Activated T-helper 1 cell treated with anti-CD3 and anti-CD28 coated beads, Interleukin-2, amount 50 U/mL, for 16 hours (primary cell): ENCODE data around the gene TNFAIP1.

Experiments used
- DNase-seq, 2 donors: peaks; one replicate each; pipeline ENCODE4 v3.0.0-alpha.2; 2020; ENCODE audit warnings: low read depth in 1 of 2, low spot score in 1 of 2

TNFAIP1 gene

GRCh38 chr17:28344435-28344901 is 8.9 kb downstream of the TNFAIP1 start:
- DNase-seq: no peak

GRCh38 chr17:28345419-28346198 is 10.0 kb downstream of the TNFAIP1 start:
- no peak for DNase-seq

- DNase-seq: no peak
Observed at GRCh38 chr17:28346199-28346580, 10.6 kb downstream of the TNFAIP1 start.

- no peak for DNase-seq
Observed at GRCh38 chr17:28346746-28347246, 11.2 kb downstream of the TNFAIP1 start.

GRCh38 chr17:28347261-28347891 is 11.8 kb downstream of the TNFAIP1 start:
- no peak for DNase-seq

GRCh38 chr17:28348979-28349378 is 13.4 kb downstream of the TNFAIP1 start:
- no peak for DNase-seq

- DNase-seq: no peak
Observed at GRCh38 chr17:28350271-28350670, 14.7 kb downstream of the TNFAIP1 start.

GRCh38 chr17:28357061-28357900 is 21.7 kb downstream of the TNFAIP1 start, which contains the start of gene POLDIP2:
TSS of gene POLDIP2 (minus strand) at chr17:28357527. CDS start at chr17:28357448, 79 bp downstream.
- peak; percentile 91 to 96 for DNase-seq

- no peak for DNase-seq
Observed at GRCh38 chr17:28357901-28358197, 22.3 kb downstream of the TNFAIP1 start.

- DNase-seq: no peak
Observed at GRCh38 chr17:28363186-28363585, 27.6 kb downstream of the TNFAIP1 start.

GRCh38 chr17:28363776-28364650 is 28.5 kb downstream of the TNFAIP1 start:
- no peak for DNase-seq

GRCh38 chr17:28364665-28365363 is 29.3 kb downstream of the TNFAIP1 start, which contains the start of gene SEBOX:
TSS of gene SEBOX (minus strand) at chr17:28365199. CDS start at chr17:28365151, 48 bp downstream.
- DNase-seq: no peak

- DNase-seq: no peak
Observed at GRCh38 chr17:28365487-28365886, 29.9 kb downstream of the TNFAIP1 start.

- no peak for DNase-seq
Observed at GRCh38 chr17:28366605-28367004, 31.0 kb downstream of the TNFAIP1 start.

- DNase-seq: no peak
Observed at GRCh38 chr17:28367641-28368305, 32.2 kb downstream of the TNFAIP1 start.

GRCh38 chr17:28368306-28368831 is 32.8 kb downstream of the TNFAIP1 start:
- DNase-seq: no peak

GRCh38 chr17:28368915-28369683 is 33.5 kb downstream of the TNFAIP1 start:
- DNase-seq: no peak

- no peak for DNase-seq
Observed at GRCh38 chr17:28369684-28370034, 34.1 kb downstream of the TNFAIP1 start.
